ENCODE data around the gene RAMP1.

Gene RAMP1

GRCh38 chr2:237951878-237952277, 92.5 kb downstream of the RAMP1 start:
- DNase-seq (ENCODE audit: low spot score): no peak

DNA sequence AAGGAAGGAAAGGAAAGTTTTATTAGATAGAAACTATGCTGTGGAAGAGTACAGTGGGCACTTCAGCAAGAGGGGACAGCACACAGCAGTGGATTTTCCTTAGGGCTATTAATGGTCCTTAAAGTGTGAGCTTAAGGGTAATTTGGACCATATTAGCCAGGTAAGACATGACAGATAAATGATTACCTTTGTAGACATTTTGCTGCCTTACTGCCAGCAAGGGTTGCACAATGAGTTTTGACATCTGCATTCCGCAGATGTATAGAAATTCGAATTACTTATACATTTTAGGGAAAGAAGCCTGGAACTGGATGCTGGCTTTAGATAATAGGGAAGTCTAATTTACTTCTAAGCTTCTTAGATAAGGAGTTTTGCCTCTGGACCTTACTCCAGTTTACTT, 93.4 kb downstream of the RAMP1 start:
- no peak for DNase-seq (ENCODE audit: low spot score)

DNA sequence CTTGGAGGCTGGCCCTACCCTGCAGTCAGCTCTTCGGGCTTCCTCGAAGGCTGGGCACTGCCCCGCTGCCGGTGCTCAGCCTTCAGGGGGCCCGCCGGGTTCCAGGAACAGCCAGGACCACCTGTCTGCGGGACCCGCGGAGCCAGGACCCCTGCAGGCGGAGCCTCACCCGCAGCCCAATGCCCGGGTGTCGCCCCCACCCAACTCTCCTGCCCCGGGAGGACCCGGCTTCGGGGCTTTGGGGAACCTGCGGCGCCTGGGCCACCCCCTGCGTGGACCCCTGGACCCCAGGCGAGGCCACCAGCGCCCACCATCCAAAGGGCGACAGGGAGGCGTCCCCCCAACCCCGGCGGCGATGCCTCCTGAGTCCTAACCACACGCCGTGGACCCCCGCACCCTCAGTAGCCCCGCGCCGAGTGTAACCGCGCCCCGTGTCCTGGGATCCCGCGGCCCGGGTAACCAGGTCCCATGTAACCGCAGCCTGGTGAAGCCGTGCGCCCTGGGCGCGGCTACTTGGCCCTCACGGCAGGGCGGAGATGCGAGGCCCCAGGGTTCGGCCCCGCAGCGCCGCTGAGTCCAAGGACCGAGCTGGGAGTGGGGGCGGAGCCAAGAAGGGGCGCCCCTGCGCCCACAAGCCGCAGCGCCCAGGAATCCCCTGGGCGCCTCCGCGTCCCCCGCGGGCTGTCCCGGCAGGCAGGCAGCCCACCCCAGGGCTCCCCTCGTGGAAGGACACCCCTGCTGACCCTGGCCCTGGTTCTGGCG, 96.4 kb downstream of the RAMP1 start:
- DNase-seq (ENCODE audit: low spot score): no peak

- DNase-seq (ENCODE audit: low spot score): no peak
Observed at GRCh38 chr2:237956402-237956736, 96.9 kb downstream of the RAMP1 start.

GRCh38 chr2:237961637-237962036, 102.2 kb downstream of the RAMP1 start:
- DNase-seq (ENCODE audit: low spot score): no peak

All from activated CD4-positive, alpha-beta T cell treated with anti-CD3 and anti-CD28 coated beads, Interleukin-2, Interleukin-4, amounts not matched to agents 100 ng/mL and 50 ng/mL, durations not matched to agents 16 hours and 8 hours (primary cell).